NCI-H1048 (cell line): Measurements from ENCODE around the gene HOXA3.
A peak's percentile ranks its signal among the peaks of the same experiment; 100 is the strongest.

ENCODE experiments used
- DNase-seq: peaks from one replicate; lab custom pipeline; 2025; lab: John Stamatoyannopoulos, UW

The HOXA3 gene

DNA sequence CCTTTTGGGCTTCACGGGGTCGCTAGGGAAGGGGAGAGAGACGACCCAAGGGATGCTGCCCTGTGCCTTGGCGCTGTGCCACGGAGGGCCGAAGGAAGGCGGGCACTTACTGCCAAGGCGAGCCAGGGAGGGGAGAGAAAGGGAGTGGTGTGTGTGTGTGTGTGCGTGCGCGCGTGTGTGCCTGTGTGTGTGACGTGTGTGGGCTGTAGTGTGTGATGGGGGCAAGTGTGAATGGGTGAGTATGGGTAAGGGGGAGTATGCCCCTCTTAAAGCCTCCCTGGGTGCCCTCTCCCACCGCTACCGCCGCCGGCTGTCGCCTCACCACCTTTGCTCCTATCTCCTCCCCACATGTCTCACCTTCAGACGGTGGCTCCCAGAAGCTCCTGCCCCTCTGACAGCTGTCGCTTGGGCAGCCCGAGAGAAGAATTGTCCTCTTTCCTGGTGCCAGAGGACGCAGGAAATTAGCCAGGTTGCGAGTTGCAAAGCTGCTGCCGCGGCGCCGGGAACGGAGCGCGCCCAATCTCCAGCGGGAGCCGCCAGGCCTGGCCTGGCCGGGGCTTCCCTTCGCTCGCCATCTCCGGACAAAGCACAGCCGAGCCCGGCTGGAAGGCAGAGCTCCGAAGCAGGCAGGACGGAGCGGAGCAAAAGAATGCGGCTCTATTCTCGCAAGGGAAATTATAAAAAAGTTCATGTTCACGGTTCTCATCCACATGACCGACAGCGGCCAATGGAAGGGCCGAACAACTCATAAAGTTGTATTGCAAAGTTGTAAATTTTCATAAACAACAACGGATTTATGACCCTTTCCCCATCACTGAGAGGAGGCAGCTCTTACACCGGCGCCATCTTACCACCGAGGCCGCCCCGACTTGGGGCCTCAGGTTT lies at the start of gene HOXA3:
TSS of gene HOXA3 (minus strand) at position 653 of the 885 bp plus-strand sequence. CDS start 41,943 bp downstream, outside the sequence.
- DNase-seq = peak; percentile 82

DNA sequence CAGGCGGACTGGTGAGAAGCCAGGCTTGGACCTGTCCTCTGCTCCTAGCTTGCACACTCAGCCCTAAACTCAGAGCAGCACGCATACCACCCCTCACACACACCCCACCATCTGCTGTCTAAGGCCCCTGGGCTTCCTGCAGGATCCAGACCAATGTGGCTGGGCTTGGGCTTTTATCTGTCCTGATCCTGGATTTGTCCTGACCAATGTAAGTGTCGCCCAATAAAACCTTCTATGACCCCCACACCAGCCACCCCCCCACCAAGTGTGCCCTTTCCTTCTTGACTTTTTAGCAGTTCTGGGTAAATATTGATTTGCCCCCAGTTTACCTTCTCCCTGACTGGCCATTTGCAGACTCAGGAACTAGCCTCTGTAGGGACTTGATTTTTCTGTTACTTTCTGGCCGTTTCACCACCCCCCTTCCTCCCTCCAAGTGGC lies 49.2 kb upstream of the HOXA3 start:
- no peak for DNase-seq

DNA sequence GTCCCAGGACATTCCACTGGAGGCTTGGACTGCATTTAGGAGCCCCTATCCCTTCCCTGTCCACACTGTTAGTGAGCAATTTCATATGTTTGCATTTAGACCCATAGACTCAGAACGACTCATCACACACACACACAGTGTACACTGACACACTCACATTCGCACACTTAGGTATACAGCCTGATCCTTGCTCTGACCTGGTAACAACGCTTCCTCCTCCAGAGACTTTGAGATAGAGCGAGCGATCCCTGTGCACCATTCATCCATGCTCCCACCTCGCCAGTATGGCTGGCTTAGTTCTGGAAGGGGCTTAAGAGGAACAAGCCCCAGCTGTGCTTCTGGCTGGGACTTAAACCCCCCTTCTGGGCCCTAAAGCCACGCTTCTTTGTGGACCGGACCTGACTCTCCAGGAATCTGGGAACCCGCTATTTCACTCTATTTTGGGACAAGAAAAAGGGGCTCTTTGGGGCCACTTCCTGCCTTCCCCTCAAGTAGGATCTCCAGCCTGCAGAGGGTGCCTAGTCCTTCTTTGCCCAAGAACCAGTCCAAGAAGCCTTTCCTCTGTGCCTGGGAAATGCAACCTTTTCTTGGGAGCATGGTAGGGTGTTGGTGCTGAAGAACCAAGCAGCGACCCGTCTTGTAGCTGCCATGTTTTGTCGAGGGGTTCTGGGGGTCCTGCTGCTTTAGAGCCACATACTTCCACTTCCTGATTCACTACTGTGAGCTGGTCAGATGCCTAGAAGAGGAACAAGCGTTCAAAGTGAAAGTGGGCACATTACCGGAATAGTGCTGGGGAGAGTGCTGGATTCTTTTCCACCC lies 48.6 kb upstream of the HOXA3 start:
- no peak for DNase-seq

DNA sequence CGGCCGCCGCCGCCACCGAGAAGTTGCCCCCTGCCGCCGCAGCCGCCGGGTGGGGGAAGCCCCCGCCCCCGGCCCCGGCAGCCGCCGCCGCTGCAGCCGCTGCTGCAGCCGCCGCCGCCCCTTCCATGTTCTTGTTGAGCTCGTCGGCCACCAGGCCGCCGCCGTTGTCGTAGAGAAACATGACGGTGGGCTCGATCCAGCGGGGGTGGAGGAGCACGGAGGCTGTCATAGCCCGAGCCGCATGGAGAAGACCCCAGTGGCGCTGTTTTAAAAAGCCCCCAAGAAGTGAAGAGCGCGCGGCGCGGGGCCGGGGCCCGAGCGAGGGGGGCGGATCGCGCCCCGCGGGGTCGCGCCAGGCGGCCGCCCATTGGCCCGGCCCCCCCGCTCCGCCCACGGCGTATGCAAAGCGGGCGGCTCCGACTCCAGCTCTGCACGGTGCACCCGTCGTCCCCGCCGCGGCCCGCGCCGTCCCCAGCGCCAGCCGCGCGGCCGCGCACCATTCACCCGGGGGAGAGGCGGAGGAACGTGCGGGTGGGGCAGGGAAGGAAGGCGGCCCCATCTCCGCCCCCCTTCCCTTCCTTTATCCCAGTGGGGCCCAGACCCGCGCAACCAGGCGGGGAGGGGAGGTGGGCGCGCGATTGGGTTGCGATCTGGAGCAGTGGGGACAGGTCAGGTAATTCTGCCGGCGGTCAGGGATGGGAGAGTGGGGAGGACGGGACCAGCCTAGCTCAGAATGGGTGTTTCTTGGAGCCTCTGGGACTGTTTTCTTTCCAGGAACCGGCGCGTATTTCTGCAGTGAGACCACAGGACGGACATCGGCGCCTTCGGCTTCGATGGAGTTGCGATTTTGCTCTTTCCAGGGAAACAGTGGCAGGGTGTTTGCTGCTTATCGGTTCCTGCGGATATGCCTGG lies 47.7 kb upstream of the HOXA3 start, which contains the start of gene HOXA13:
TSS of gene HOXA13 (minus strand) at position 243 of the 912 bp plus-strand sequence. CDS start at position 229, 14 bp downstream.
- DNase-seq = peak; percentile 36

DNA sequence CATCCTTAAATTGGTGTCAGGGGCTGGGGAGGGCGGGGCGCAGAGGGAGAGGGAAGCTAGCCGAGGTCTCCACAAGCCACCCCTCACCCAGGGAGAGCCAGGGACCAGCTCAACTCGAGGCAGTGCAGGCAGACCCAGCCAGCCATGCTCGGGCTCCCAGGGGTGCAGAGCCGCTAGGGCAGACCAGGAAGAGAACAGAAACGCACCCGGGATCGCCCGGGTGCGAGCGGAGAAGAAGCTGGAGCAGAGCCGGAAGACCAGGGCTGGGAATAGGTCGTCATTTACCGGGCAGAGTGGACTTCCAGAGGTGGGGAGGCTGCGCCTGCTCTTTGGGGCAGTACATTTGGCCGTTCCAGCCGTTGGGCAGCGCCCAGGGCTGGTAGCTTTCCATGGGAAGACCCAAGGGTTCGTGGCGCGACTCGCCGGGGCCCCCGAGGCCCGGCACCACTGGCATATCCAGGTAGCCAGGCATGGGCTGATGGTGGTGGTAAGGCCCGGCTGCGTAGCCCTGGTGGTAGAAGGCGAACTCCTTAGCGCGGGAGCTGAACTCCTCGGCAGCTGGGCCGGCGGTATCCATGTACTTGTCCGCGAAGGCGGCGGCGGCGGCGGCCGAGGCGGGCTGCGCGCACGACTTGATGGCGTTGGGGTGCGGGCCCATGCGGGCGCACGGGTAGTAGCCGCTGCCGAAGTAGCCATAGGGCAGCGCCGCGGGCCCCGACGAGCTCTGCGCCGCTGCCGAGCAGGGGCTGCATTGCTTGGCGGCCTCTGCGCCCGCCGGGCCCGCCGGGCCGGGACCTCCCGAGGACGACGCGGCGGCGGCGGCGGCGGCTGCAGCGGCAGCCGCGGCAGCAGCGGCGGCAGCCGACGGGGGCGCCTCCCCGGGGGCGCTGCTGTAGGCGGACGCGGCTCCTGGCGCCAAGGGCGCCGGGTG lies 46.8 kb upstream of the HOXA3 start:
- no peak for DNase-seq

DNA sequence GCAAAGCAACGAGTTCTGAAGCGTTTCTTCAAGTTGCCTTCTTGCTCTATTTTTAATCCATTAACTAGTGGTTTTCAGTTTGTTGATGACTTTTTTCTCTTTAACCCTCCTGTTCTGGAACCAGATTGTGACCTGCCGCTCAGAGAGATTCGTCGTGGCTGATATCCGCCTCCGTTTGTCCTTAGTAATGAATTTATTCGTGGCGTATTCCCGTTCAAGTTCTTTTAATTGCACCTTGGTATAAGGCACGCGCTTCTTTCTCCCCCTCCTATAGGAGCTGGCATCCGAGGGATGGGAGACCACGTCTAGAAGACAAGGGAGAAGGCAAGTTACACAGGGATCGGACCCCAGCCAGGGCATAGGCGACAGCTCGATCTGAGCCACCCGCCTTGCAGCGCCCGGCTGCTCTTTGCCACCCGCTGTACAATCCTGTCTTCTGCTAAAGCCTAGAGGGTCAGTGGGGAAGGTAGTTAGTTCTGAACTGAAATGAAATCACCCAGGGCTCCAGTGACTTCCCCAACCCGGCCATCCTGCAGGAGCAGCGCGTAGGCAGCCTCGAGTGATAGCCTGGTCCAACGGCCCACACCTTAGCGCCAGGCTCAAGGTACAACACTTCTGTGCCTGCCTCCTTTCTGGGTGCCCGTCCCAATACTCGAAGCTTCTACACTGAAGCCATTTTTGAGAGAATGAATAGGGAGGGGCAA lies 45.9 kb upstream of the HOXA3 start:
- no peak for DNase-seq

DNA sequence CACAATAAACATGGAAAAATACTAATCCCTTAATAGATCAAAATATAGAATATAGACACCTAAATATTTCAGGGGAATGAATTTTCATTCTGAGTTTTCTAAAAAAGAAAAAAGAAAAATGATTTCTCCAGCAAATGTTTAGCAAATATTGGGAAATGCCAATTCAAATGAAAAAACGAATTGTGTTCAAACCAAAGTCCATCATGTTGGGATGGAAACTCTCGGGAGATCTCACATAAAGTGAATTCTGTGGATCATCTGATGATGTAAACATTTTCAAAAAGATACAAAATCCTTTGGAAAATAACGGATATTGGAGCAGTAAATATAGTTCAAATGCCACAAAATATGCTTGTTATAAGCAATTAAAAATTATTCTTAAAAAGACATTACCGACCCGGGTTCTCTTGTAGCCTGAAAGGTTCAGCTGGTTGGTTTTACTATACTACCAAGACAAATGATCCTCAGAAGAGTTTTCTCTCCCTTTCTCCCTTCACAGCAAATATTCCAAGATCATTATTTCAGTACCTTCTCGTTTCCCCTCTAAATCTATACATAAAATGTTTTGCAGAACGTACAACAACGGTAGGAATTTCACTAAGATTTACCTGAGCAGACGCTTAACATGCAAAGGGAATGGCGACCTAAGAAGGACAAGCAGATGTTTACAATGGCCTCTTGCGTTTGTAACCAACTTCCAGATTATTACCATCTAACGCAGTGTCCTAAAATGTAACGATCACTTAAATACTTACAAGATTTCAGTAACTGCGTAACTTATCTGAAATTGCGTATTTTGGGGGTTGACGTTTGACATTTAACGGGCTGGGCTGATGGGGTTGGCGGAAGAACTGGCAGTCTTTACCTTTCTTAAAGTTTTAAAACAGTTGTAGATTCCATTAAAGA lies 45.0 kb upstream of the HOXA3 start:
- no peak for DNase-seq

DNA sequence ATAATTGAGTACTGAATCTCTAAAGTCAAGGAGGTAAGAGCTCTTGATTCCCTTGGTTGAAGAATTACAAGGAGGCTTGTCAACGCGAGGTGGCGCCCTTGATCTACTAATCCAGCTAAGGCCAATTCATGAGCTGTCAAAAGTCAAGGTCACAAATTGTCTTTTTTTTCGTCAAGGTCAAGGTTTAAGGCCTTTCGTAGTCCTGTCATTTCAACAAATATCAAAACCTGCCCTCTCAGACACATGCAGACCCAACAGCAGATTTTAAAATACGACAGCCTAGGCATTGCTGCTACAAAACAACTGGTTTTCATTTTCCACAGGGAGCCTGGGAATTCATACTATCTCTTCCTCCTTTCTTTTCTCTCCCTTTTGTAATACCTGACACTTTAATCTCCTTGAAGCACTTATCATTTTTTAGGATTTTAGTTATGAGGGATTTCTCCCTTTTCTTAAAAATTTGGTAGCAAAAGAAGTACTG lies 43.9 kb upstream of the HOXA3 start:
- peak; percentile 23 for DNase-seq

DNA sequence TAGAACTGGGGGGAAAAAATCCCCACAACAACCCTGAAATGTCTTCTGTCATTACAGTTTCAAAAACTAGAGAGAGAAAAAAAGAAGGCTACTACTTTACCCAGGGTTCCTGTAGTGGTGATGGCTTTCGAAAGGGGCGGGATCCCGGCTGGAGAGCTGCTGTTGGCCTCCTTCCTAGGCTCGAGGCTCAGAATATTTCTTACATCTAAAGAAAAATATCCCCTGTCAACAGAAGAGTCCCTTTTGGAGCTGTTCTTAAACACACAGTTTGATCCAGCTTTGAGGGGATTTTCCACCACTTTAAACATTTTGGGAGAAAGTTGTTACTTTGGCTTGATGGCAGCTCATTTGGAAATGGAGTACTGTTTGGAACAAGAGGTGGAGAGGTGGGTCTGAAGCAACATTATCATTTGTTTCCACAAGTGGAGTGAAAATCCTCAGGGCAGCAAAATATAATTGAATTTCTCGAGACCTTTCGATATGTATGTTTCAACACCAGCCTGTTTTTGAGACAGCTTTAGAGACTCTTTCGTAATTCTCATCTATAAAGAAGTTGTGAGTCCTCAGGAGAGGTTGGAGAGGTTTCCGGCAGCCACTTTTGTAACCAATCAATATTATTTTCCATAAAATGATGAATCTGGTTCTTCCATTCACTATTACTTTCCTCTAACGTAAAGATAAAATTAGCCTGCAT lies 42.5 kb upstream of the HOXA3 start:
- no peak for DNase-seq

DNA sequence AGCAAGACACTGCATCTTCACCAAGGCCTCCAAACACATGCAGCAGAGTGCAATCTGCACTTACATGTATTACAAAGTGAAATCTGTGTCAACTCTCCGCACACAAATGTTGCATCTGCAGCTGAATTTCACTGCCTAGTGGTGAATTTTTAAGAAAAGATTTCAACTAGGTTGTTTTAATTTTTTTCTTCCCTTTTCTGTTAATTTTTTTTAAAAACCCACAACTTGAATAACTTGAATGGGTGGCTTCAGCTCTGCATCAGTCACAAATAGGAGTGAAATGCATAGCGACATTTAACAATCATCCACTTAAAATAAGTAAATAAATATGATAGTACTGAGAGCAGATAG lies 41.6 kb upstream of the HOXA3 start:
- DNase-seq = no peak

DNA sequence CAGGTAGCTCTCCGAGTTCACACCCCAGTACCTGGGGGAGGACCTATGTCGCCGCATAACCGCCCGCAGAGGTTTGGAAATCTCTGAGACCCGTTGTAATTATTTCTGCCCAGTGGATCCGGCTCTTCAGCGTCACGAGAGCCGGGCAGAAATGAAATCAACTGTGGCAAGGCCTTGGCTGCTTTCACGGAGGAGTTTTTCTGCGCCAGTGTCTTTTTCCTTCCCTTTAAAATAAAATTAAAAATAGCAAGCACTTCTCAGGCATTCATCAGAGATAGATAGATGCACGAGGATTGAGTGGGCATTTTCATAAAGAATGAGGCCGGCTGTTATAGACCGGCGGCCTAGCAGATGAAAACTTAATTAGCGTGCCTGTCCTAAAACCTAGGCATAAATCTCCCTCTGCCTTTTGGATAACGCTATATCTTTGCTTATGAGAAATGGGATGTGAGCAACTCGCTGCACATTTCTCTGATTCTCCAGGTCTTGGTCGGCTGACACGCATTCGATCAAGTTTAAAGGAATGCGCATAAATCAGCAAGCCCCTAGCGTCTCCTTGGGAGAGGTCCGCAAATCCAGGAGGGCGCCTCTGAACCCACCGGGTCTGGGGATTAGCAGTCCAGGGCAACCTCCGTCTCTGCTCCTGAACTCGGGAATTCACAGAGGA lies 41.1 kb upstream of the HOXA3 start:
- DNase-seq = no peak

DNA sequence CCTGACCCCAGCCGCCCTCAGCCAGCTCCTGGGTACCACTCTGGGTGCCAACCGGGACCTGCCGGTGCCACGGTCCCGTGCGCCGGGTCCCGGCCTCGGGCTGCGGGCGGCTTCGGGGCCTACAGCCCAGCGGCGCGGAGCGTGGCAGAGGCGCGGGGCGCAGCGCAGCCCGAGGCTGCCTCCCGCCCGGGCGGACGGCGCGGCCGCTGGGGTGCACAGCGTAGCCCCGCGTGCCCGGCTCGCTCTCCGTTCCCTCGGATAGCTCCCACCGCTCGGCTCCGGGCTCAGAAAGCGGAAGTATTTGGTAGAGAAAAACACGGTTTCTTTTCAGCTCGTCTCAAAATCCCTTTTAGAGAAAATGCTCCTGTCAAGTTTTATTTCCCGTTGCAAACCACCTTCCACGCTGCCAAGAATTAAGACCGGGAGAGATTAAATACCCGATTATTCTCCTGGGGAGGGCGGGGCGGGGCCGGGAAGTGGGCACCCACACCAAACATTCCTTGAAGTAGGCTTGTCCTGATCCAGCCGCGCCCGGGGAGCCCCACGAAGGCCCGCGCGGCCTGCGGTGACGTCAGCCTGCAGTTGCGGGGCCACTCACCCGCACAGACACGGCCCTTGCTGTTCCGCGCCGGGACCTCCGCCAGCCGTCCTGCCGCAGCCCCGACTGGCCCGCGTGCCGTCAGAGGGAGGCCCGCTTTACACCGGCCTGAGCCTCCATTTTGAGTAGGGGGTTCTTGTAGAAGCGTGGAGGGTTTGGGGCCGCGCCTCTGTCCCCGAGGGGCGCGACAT lies 40.4 kb upstream of the HOXA3 start:
- DNase-seq = no peak

DNA sequence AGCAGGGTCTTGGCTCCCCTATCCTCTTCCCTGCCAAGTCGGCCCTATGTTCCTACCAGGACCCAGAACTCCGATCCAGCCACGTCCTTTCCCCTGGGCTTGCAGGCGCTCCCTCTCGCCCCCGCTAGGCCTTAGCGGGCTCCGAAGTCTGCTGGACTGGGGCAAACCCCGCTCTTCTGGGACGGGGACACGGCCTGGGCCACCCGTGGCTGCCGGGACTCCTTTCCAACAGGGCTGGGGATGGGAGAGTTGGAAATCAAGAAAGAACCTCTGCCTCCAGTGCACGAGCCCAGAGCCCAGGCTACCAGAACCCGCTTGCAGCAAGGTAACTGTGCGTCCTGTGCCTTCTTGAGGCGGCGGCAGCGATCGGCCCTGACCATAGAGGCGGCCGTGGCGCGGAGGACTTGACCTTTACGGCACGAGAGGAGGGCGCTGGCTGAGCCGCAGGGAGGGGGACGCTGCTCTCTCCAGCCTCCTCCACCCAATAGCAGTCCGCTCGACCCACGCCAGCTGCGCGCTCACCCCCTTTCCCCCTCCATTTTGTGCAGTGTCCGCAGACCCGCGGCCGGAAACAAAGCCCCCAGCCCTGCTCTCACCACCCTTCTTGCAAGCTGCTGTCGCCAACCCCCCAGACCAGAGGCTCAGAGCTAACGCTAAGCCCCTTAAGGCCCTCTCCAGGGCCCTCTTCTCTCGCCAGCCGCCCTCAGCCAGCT lies 39.6 kb upstream of the HOXA3 start:
- no peak for DNase-seq

DNA sequence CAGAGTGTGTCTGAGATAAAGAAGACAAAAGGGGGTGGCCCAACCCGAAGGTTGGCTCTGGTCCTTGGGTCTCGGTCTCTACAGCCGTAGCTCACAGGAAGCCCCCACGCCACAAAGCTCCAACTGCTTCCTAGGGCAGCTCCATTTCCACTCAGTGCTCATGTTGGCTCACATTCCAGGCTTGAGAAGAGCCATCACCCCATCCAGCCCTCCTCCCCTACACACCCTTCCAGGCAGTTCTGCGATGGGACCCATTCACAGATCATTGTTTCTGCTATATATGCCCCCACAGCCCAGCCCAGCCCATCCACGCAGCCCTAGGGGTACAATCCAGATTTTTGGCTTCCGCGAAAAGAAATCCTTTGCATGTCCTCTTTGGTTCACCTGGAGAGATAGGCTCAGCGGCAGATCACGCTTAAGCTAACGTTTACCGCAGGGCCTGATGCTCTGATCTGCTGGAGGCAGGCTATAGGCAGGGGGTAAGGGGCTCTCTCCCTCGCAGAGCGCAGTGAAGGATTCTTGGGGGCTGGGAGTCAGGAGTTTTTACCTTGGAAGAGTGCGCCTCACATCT lies 38.9 kb upstream of the HOXA3 start:
- DNase-seq = no peak

DNA sequence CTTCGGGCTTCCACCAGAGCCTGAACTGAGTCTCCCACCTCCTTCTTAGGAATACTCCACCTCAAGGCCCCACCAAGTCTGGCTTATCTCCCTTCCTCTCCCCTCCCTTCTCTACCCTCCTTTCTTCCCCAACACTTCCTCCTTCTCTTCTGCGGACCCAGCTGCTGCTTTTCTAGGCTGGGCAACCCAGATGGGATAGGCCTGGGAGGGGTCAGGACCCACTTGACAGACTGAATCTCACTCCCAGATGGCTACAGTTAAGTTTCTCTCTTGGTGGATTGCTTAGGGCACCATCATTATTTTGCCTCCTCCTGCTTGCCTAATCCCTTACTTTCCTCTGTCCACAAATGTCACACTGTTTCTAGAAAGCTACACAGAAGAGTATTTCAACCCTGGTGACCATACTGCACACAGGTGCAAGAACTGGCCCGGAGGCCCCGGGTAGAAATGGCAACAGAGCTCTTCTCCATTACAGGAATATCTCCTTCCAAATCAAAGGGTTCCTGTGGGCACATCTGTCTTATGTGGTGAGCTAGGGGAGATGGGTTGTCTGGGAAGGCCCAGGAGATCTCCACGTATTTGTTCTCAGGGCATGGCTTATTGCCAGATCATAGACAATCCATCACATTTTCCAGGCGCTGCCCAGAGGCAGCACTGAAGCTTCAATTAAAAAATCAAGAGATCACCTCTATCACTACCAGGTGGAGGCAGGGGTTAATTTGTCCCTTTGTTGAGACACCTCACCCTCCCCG lies 37.8 kb upstream of the HOXA3 start:
- DNase-seq = no peak
